Measurements from ENCODE around the gene TXNDC16.

TXNDC16 gene

GRCh38 chr14:52439476-52439875 lies 112.8 kb downstream of the TXNDC16 start:
- POLR2A ChIA-PET = interaction anchor here (0.6 kb wide), 1 partner anchor 55 kb away, joined by 3 read pairs; no protein-coding TSS in a partner anchor
- peaks cover 0 to 5% (median 0%) of the 10 kb centered on the region in 4 experiments for H3K4me1 ChIP-seq (ENCODE audit: control extremely low read depth in 1 of 4, control insufficient read depth in 4 of 4, insufficient read depth in 4 of 4, low read length in 3 of 4)
- CTCF ChIA-PET = no interaction called here
- H3K27me3 ChIP-seq (replicated peaks in 2 of 5; ENCODE audit: control insufficient read depth in 4 of 5, insufficient read depth in 5 of 5, low read length in 4 of 5) = no peaks in the 10 kb centered on the region
- no peak for DNase-seq
- peaks cover 0 to 8% (median 6%) of the 10 kb centered on the region in 4 experiments for H3K36me3 ChIP-seq (ENCODE audit: control insufficient read depth in 4 of 4, insufficient read depth in 4 of 4, low read length in 3 of 4)
- H3K9me3 ChIP-seq (ENCODE audit: control extremely low read depth in 1 of 5, control insufficient read depth in 4 of 5, insufficient read depth in 2 of 5, low read depth in 1 of 5, low read length in 4 of 5) = no peaks in the 10 kb centered on the region
- no peak overlapping the region for H3K4me3 ChIP-seq (ENCODE audit: control insufficient read depth in 1 of 7, extremely low read depth in 1 of 7, insufficient read depth in 4 of 7, low read depth in 2 of 7, low read length in 6 of 7)
- 100% methylated on average over 2 of the region's 4 CpGs for WGBS (ENCODE audit: insufficient coverage)
- H3K27ac ChIP-seq (ENCODE audit: insufficient read depth in 1 of 2, low read depth in 1 of 2, low read length in 2 of 2, poor library complexity in 1 of 2, severe bottlenecking in 2 of 2) = no peak overlapping the region

- DNase-seq = no peak
- ChIA-PET POLR2A (no interaction called here), CTCF (interaction anchor here (2.6 kb wide), 1 partner anchor 34 kb away, joined by 7 read pairs; no protein-coding TSS in a partner anchor)
- Histone ChIP-seq H3K9me3 (ENCODE audit: control extremely low read depth in 1 of 5, control insufficient read depth in 4 of 5, insufficient read depth in 2 of 5, low read depth in 1 of 5, low read length in 4 of 5) (no peaks in the 10 kb centered on the region), H3K4me3 (ENCODE audit: control insufficient read depth in 1 of 7, extremely low read depth in 1 of 7, insufficient read depth in 4 of 7, low read depth in 2 of 7, low read length in 6 of 7) (no peak overlapping the region), H3K27me3 (replicated peaks in 2 of 5; ENCODE audit: control insufficient read depth in 4 of 5, insufficient read depth in 5 of 5, low read length in 4 of 5) (no peaks in the 10 kb centered on the region), H3K27ac (ENCODE audit: insufficient read depth in 1 of 2, low read depth in 1 of 2, low read length in 2 of 2, poor library complexity in 1 of 2, severe bottlenecking in 2 of 2) (no peak overlapping the region), H3K4me1 (ENCODE audit: control extremely low read depth in 1 of 4, control insufficient read depth in 4 of 4, insufficient read depth in 4 of 4, low read length in 3 of 4) (no peaks in the 10 kb centered on the region), H3K36me3 (ENCODE audit: control insufficient read depth in 4 of 4, insufficient read depth in 4 of 4, low read length in 3 of 4) (peaks cover 0 to 7% (median 6%) of the 10 kb centered on the region in 4 experiments)
- 100% methylated on average over 1 of the region's 1 CpG for WGBS (ENCODE audit: insufficient coverage)
Observed at GRCh38 chr14:52434955-52435354, 117.3 kb downstream of the TXNDC16 start.

GRCh38 chr14:52430474-52430873 lies 121.8 kb downstream of the TXNDC16 start:
- Histone ChIP-seq H3K9me3 (ENCODE audit: control extremely low read depth in 1 of 5, control insufficient read depth in 4 of 5, insufficient read depth in 2 of 5, low read depth in 1 of 5, low read length in 4 of 5) (no peaks in the 10 kb centered on the region), H3K27me3 (replicated peaks in 2 of 5; ENCODE audit: control insufficient read depth in 4 of 5, insufficient read depth in 5 of 5, low read length in 4 of 5) (no peaks in the 10 kb centered on the region), H3K4me1 (ENCODE audit: control extremely low read depth in 1 of 4, control insufficient read depth in 4 of 4, insufficient read depth in 4 of 4, low read length in 3 of 4) (no peaks in the 10 kb centered on the region), H3K27ac (ENCODE audit: insufficient read depth in 1 of 2, low read depth in 1 of 2, low read length in 2 of 2, poor library complexity in 1 of 2, severe bottlenecking in 2 of 2) (no peak overlapping the region), H3K4me3 (ENCODE audit: control insufficient read depth in 1 of 7, extremely low read depth in 1 of 7, insufficient read depth in 4 of 7, low read depth in 2 of 7, low read length in 6 of 7) (no peak overlapping the region), H3K36me3 (ENCODE audit: control insufficient read depth in 4 of 4, insufficient read depth in 4 of 4, low read length in 3 of 4) (peaks cover 0 to 2% (median 0%) of the 10 kb centered on the region in 4 experiments)
- peak in 1 of 3 donors; percentile 8 for DNase-seq
- WGBS (ENCODE audit: insufficient coverage) = no CpG with 5 or more reads among the region's 2 CpGs
- ChIA-PET POLR2A (no interaction called here), CTCF (interaction anchor here (1.3 kb wide), 1 partner anchor 12 kb away, joined by 3 read pairs; no protein-coding TSS in a partner anchor)

GRCh38 chr14:52429451-52429850 lies 122.9 kb downstream of the TXNDC16 start:
- ChIA-PET POLR2A (no interaction called here), CTCF (no interaction called here)
- Histone ChIP-seq H3K27ac (ENCODE audit: insufficient read depth in 1 of 2, low read depth in 1 of 2, low read length in 2 of 2, poor library complexity in 1 of 2, severe bottlenecking in 2 of 2) (no peak overlapping the region), H3K4me1 (ENCODE audit: control extremely low read depth in 1 of 4, control insufficient read depth in 4 of 4, insufficient read depth in 4 of 4, low read length in 3 of 4) (no peaks in the 10 kb centered on the region), H3K36me3 (ENCODE audit: control insufficient read depth in 4 of 4, insufficient read depth in 4 of 4, low read length in 3 of 4) (peaks cover 0 to 2% (median 0%) of the 10 kb centered on the region in 4 experiments), H3K4me3 (ENCODE audit: control insufficient read depth in 1 of 7, extremely low read depth in 1 of 7, insufficient read depth in 4 of 7, low read depth in 2 of 7, low read length in 6 of 7) (no peak overlapping the region), H3K27me3 (replicated peaks in 2 of 5; ENCODE audit: control insufficient read depth in 4 of 5, insufficient read depth in 5 of 5, low read length in 4 of 5) (no peaks in the 10 kb centered on the region), H3K9me3 (ENCODE audit: control extremely low read depth in 1 of 5, control insufficient read depth in 4 of 5, insufficient read depth in 2 of 5, low read depth in 1 of 5, low read length in 4 of 5) (peaks cover 0 to 2% (median 0%) of the 10 kb centered on the region in 5 experiments)
- 100% methylated on average over 1 of the region's 2 CpGs for WGBS (ENCODE audit: insufficient coverage)
- DNase-seq = no peak

- DNase-seq = no peak
- WGBS (ENCODE audit: insufficient coverage) = 100% methylated on average over 1 of the region's 1 CpG
- H3K9me3 ChIP-seq (ENCODE audit: control extremely low read depth in 1 of 5, control insufficient read depth in 4 of 5, insufficient read depth in 2 of 5, low read depth in 1 of 5, low read length in 4 of 5) = peaks cover 0 to 2% (median 0%) of the 10 kb centered on the region in 5 experiments
- H3K4me1 ChIP-seq (ENCODE audit: control extremely low read depth in 1 of 4, control insufficient read depth in 4 of 4, insufficient read depth in 4 of 4, low read length in 3 of 4) = no peaks in the 10 kb centered on the region
- peaks cover 0 to 2% (median 0%) of the 10 kb centered on the region in 4 experiments for H3K36me3 ChIP-seq (ENCODE audit: control insufficient read depth in 4 of 4, insufficient read depth in 4 of 4, low read length in 3 of 4)
- H3K27ac ChIP-seq (ENCODE audit: insufficient read depth in 1 of 2, low read depth in 1 of 2, low read length in 2 of 2, poor library complexity in 1 of 2, severe bottlenecking in 2 of 2) = no peak overlapping the region
- no peak overlapping the region for H3K4me3 ChIP-seq (ENCODE audit: control insufficient read depth in 1 of 7, extremely low read depth in 1 of 7, insufficient read depth in 4 of 7, low read depth in 2 of 7, low read length in 6 of 7)
- ChIA-PET POLR2A (no interaction called here), CTCF (interaction anchor here (2.0 kb wide), 1 partner anchor 25 kb away, joined by 8 read pairs; no protein-coding TSS in a partner anchor)
- no peaks in the 10 kb centered on the region for H3K27me3 ChIP-seq (replicated peaks in 2 of 5; ENCODE audit: control insufficient read depth in 4 of 5, insufficient read depth in 5 of 5, low read length in 4 of 5)
Observed at GRCh38 chr14:52427460-52427859, 124.8 kb downstream of the TXNDC16 start.

- no peak overlapping the region for H3K4me3 ChIP-seq (ENCODE audit: control insufficient read depth in 1 of 7, extremely low read depth in 1 of 7, insufficient read depth in 4 of 7, low read depth in 2 of 7, low read length in 6 of 7)
- H3K27me3 ChIP-seq (replicated peaks in 2 of 5; ENCODE audit: control insufficient read depth in 4 of 5, insufficient read depth in 5 of 5, low read length in 4 of 5) = no peaks in the 10 kb centered on the region
- CTCF ChIA-PET = interaction anchor here (0.6 kb wide), 1 partner anchor 210 kb away, joined by 3 read pairs; no protein-coding TSS in a partner anchor
- peak in 2 of 3 donors; percentile 36 to 41 for DNase-seq
- WGBS (ENCODE audit: insufficient coverage) = no CpG with 5 or more reads among the region's 2 CpGs
- no peak overlapping the region for H3K27ac ChIP-seq (ENCODE audit: insufficient read depth in 1 of 2, low read depth in 1 of 2, low read length in 2 of 2, poor library complexity in 1 of 2, severe bottlenecking in 2 of 2)
- POLR2A ChIA-PET = no interaction called here
- H3K36me3 ChIP-seq (ENCODE audit: control insufficient read depth in 4 of 4, insufficient read depth in 4 of 4, low read length in 3 of 4) = no peaks in the 10 kb centered on the region
- H3K9me3 ChIP-seq (ENCODE audit: control extremely low read depth in 1 of 5, control insufficient read depth in 4 of 5, insufficient read depth in 2 of 5, low read depth in 1 of 5, low read length in 4 of 5) = peaks cover 0 to 2% (median 0%) of the 10 kb centered on the region in 5 experiments
- no peaks in the 10 kb centered on the region for H3K4me1 ChIP-seq (ENCODE audit: control extremely low read depth in 1 of 4, control insufficient read depth in 4 of 4, insufficient read depth in 4 of 4, low read length in 3 of 4)
Observed at GRCh38 chr14:52422650-52423356, 129.5 kb downstream of the TXNDC16 start.

- Histone ChIP-seq H3K27me3 (replicated peaks in 2 of 5; ENCODE audit: control insufficient read depth in 4 of 5, insufficient read depth in 5 of 5, low read length in 4 of 5) (no peaks in the 10 kb centered on the region), H3K4me1 (ENCODE audit: control extremely low read depth in 1 of 4, control insufficient read depth in 4 of 4, insufficient read depth in 4 of 4, low read length in 3 of 4) (no peaks in the 10 kb centered on the region), H3K27ac (ENCODE audit: insufficient read depth in 1 of 2, low read depth in 1 of 2, low read length in 2 of 2, poor library complexity in 1 of 2, severe bottlenecking in 2 of 2) (no peak overlapping the region), H3K36me3 (ENCODE audit: control insufficient read depth in 4 of 4, insufficient read depth in 4 of 4, low read length in 3 of 4) (no peaks in the 10 kb centered on the region), H3K4me3 (ENCODE audit: control insufficient read depth in 1 of 7, extremely low read depth in 1 of 7, insufficient read depth in 4 of 7, low read depth in 2 of 7, low read length in 6 of 7) (no peak overlapping the region), H3K9me3 (ENCODE audit: control extremely low read depth in 1 of 5, control insufficient read depth in 4 of 5, insufficient read depth in 2 of 5, low read depth in 1 of 5, low read length in 4 of 5) (no peaks in the 10 kb centered on the region)
- no peak for DNase-seq
- no CpG with 5 or more reads among the region's 2 CpGs for WGBS (ENCODE audit: insufficient coverage)
- CTCF ChIA-PET = no interaction called here
- POLR2A ChIA-PET = no interaction called here
Observed at GRCh38 chr14:52417139-52417538, 135.2 kb downstream of the TXNDC16 start.
